Mucosa of descending colon (tissue), 3 donors: ENCODE results near the gene CLEC2B. TPM values are rescaled to one million over a fixed set of nuclear protein-coding genes. Genes with fewer than 3 reads are reported as not detected.

Source experiments
- ATAC-seq: fragments of 200-7000 bp; cut with Tn5 transposase; one replicate; pipeline ENCODE4 v1.9.1; 2020; ENCODE audit warnings: mild to moderate bottlenecking, moderate library complexity
- DNase-seq, 3 donors: peaks; one replicate each; pipeline ENCODE4 v3.0.0-alpha.2; 2020
- H3K36me3 ChIP-seq: fragments of 200-600 bp; one replicate; pipeline ENCODE4 v1.8.0; 2021; ENCODE audit warnings: low read depth, mild to moderate bottlenecking
- H3K4me1 ChIP-seq: fragments of 200-600 bp; one replicate; pipeline ENCODE4 v1.8.0; 2021; ENCODE audit warnings: low read depth, mild to moderate bottlenecking
- H3K4me3 ChIP-seq: fragments of 200-600 bp; one replicate; pipeline ENCODE4 v1.8.0; 2021; ENCODE audit warnings: mild to moderate bottlenecking
- H3K9me3 ChIP-seq: fragments of 200-600 bp; one replicate; pipeline ENCODE4 v1.8.0; 2021; ENCODE audit warnings: mild to moderate bottlenecking
- intact Hi-C, 2 donors: fragments of 100-400 bp; cut with DNase I in 1 of 2; cut with micrococcal nuclease in 1 of 2; formaldehyde crosslinking; loops; one replicate each; pipeline versions ENCODE4 v1.11.0 to v1.11.1; 2022; cut with DNase I, micrococcal nuclease
- total RNA-seq, 3 donors: library from RNA; stranded (reverse); fragmentation: NEBNext Ultra II Directional in 2 of 3; extraction: Animal tissue kit (Norgen Biotek cat#: 25700) in 2 of 3; gene quantifications; one replicate each; pipeline versions ENCODE4 v1.2.1 to v1.2.4, GENCODE V29; 2021 to 2023
- TF ChIP-seq, protein P1 (sequence below): fragments of 200-600 bp; IDR thresholded peaks from one replicate; pipeline ENCODE4 v1.8.0; 2022; ENCODE audit warnings: antibody characterized with exemption, mild to moderate bottlenecking
- donor health status: DM: no; HTN: no; CAD: no; lungs with moderate emphysema.
- donor health status: DM: no; HTN: no; CAD: no.
- donor health status: DM: no; HTN: yes; CAD: no.

The CLEC2B gene
- total RNA-seq, 3 donors from 2014 or later: 3.5 to 7.3 (median 6.5) TPM

DNA sequence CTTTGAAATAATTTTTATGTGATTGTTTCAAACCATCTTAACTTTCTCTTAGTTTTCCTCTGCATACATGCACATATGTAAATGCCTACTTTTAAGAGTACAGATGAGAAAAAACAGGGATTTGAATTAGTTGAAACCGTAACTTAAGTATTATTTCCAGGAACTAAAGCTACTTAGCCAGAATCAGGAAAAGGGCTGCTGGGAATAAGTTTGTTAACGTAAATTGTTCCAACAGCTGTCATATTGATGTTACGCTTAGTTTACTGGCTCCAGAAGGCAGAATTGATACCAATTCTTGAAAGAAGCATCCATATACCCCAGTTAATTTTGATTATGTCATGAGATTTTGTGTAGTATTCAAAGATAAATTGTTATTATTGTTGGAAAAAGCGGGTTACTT is 59.8 kb downstream of the CLEC2B start:
- intact Hi-C loops: no loop called here
- no peaks in the 10 kb centered on the region for H3K4me1 ChIP-seq
- H3K9me3 ChIP-seq: no peaks in the 10 kb centered on the region
- no peak for ATAC-seq
- TF ChIP-seq, protein P1, sequence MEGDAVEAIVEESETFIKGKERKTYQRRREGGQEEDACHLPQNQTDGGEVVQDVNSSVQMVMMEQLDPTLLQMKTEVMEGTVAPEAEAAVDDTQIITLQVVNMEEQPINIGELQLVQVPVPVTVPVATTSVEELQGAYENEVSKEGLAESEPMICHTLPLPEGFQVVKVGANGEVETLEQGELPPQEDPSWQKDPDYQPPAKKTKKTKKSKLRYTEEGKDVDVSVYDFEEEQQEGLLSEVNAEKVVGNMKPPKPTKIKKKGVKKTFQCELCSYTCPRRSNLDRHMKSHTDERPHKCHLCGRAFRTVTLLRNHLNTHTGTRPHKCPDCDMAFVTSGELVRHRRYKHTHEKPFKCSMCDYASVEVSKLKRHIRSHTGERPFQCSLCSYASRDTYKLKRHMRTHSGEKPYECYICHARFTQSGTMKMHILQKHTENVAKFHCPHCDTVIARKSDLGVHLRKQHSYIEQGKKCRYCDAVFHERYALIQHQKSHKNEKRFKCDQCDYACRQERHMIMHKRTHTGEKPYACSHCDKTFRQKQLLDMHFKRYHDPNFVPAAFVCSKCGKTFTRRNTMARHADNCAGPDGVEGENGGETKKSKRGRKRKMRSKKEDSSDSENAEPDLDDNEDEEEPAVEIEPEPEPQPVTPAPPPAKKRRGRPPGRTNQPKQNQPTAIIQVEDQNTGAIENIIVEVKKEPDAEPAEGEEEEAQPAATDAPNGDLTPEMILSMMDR: no peak
- H3K4me3 ChIP-seq: no peak overlapping the region
- H3K36me3 ChIP-seq: no peaks in the 10 kb centered on the region
- DNase-seq: no peak

- intact Hi-C loops: no loop called here
- TF ChIP-seq, protein P1: no peak
- H3K36me3 ChIP-seq: no peaks in the 10 kb centered on the region
- no peaks in the 10 kb centered on the region for H3K9me3 ChIP-seq
- ATAC-seq (no peak), DNase-seq (no peak)
- no peak overlapping the region for H3K4me3 ChIP-seq
- no peaks in the 10 kb centered on the region for H3K4me1 ChIP-seq
These were observed 60.6 kb downstream of the CLEC2B start for GRCh38 chr12:9808504-9808903.

GRCh38 chr12:9806714-9807113 is 62.4 kb downstream of the CLEC2B start:
- intact Hi-C loops: no loop called here
- TF ChIP-seq, protein P1: no peak
- Histone ChIP-seq H3K36me3 (no peaks in the 10 kb centered on the region), H3K9me3 (no peaks in the 10 kb centered on the region), H3K4me1 (no peaks in the 10 kb centered on the region), H3K4me3 (no peak overlapping the region)
- DNase-seq (no peak), ATAC-seq (no peak)

GRCh38 chr12:9805883-9806282 is 63.3 kb downstream of the CLEC2B start:
- DNase-seq: no peak
- no peak overlapping the region for H3K4me3 ChIP-seq
- no peaks in the 10 kb centered on the region for H3K36me3 ChIP-seq
- TF ChIP-seq, protein P1: no peak
- H3K9me3 ChIP-seq: no peaks in the 10 kb centered on the region
- no peak for ATAC-seq
- intact Hi-C loops: no loop called here
- no peaks in the 10 kb centered on the region for H3K4me1 ChIP-seq

Other genes starting within 250 kb of the CLEC2B start
- gene CLEC2D, start 199.6 kb downstream of the CLEC2B start, total RNA-seq: 10 to 100 TPM in 1 of 3 donors, 1 to 10 TPM in 2; 7.1 to 10.1 (median 7.2) TPM
- gene CLECL1, start 136.3 kb downstream of the CLEC2B start, total RNA-seq: under 1 TPM in 2 of 3 donors, not detected in 1; 0.51 to 0.64 TPM
- gene CD69, start 108.5 kb downstream of the CLEC2B start, total RNA-seq: 1 to 10 TPM; 2.4 to 4.7 (median 3.2) TPM
- under 1 TPM; 0.55 to 0.73 (median 0.58) TPM for gene KLRF1, start 41.9 kb downstream of the CLEC2B start, total RNA-seq
- gene KLRF2, start 12.1 kb upstream of the CLEC2B start, total RNA-seq: under 1 TPM in 1 of 3 donors, not detected in 2; 0.43 TPM
- not detected for gene CLEC2A, start 63.0 kb upstream of the CLEC2B start, total RNA-seq
- 1 to 10 TPM in 1 of 3 donors, under 1 TPM in 2; 0.41 to 2.6 (median 0.89) TPM for gene CLEC12A, start 102.1 kb upstream of the CLEC2B start, total RNA-seq
- not detected for gene CLEC1B, start 129.8 kb upstream of the CLEC2B start, total RNA-seq
- not detected for gene CLEC12B, start 141.3 kb upstream of the CLEC2B start, total RNA-seq
- under 1 TPM in 2 of 3 donors, not detected in 1; 0.39 to 0.47 TPM for gene CLEC9A, start 161.3 kb upstream of the CLEC2B start, total RNA-seq
- 1 to 10 TPM in 2 of 3 donors, under 1 TPM in 1; 0.67 to 2.8 (median 1.2) TPM for gene CLEC1A, start 229.6 kb upstream of the CLEC2B start, total RNA-seq